ENCODE results near the gene TIMM10B.

Gene TIMM10B

DNA sequence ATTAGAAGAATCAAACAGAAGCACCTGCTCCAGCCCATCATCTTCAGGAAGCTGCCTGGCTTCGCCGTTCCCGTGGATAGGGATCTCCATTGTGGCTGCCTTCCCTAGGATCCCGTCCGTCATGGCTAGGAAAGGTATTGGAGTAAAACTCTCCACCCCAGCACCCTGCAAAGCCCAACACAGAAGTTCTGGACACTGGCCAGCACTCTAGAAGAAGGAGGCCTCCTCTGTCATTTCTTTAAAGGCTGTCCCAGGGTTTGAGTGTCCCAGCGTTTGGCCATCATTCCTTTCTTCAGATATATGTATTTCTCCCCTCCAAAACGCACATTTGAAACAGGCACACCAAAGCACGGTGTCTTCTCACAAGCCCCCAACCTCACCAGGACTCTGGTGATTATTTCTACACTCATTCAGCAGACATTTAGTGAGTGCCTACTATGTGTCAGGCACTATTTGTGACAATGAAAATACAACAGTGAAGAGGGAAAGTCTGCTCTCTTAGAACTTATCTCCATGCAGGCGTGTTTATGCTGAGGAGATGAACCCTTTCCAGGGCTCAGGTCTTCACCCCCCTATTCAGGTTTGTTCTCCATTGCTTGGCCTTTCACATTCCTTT, 894 bp upstream of the TIMM10B start:
- POLR2A ChIA-PET, result no interaction called here
- CTCF ChIA-PET, result no interaction called here
- DNase-seq (ENCODE audit: extremely low spot score), result no peak
- TF ChIP-seq TARDBP (IDR thresholded peaks at IDR 0.05) (no peak), ELF4 (IDR thresholded peaks at IDR 0.05) (no peak), SP1 (IDR thresholded peaks at IDR 0.05) (no peak), FOXA1 (IDR thresholded peaks at IDR 0.05) (no peak), BHLHE40 (IDR thresholded peaks at IDR 0.05; ENCODE audit: borderline replicate concordance) (no peak), FOXK2 (IDR thresholded peaks at IDR 0.05) (no peak), SUZ12 (IDR thresholded peaks at IDR 0.05) (no peak), L3MBTL2 (conservative IDR thresholded peaks at IDR 0.05) (no peak), ARNT (IDR thresholded peaks at IDR 0.05) (no peak), CTBP1 (IDR thresholded peaks at IDR 0.05; ENCODE audit: borderline replicate concordance) (no peak), HDGF (IDR thresholded peaks at IDR 0.05; ENCODE audit: borderline replicate concordance) (no peak), FOXM1 (IDR thresholded peaks at IDR 0.05; ENCODE audit: borderline replicate concordance) (no peak), NFRKB (IDR thresholded peaks at IDR 0.05) (no peak), ZNF384 (IDR thresholded peaks at IDR 0.05) (no peak), LEF1 (IDR thresholded peaks at IDR 0.05; ENCODE audit: borderline replicate concordance) (no peak)
- TF ChIP-seq, protein P1, sequence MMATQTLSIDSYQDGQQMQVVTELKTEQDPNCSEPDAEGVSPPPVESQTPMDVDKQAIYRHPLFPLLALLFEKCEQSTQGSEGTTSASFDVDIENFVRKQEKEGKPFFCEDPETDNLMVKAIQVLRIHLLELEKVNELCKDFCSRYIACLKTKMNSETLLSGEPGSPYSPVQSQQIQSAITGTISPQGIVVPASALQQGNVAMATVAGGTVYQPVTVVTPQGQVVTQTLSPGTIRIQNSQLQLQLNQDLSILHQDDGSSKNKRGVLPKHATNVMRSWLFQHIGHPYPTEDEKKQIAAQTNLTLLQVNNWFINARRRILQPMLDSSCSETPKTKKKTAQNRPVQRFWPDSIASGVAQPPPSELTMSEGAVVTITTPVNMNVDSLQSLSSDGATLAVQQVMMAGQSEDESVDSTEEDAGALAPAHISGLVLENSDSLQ (IDR thresholded peaks at IDR 0.05), result no peak

DNA sequence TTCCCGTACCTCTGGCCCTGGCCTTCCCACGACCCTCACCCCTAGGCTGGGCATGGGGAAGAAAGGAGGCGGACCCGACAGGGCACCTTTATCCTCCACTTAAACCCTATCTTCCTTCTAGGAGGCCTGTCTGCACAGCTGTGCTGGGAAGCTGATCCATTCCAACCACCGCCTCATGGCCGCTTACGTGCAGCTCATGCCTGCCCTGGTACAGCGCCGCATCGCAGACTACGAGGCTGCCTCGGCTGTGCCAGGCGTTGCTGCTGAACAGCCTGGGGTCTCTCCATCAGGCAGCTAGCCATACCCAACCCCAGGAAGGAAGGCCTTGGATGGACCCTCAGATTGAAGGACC, 599 bp downstream of the TIMM10B start:
- POLR2A ChIA-PET, result interaction anchor here (0.7 to 2.8 kb wide), 12 partner anchors 8 to 201 kb away, joined by 3 to 22 read pairs (median 5); partner anchors contain the start of genes APBB1, MRPL17 and SMPD1
- DNase-seq (ENCODE audit: extremely low spot score), result no peak
- no peak for TF ChIP-seq NFRKB (IDR thresholded peaks at IDR 0.05)
- CTCF ChIA-PET, result no interaction called here

DNA sequence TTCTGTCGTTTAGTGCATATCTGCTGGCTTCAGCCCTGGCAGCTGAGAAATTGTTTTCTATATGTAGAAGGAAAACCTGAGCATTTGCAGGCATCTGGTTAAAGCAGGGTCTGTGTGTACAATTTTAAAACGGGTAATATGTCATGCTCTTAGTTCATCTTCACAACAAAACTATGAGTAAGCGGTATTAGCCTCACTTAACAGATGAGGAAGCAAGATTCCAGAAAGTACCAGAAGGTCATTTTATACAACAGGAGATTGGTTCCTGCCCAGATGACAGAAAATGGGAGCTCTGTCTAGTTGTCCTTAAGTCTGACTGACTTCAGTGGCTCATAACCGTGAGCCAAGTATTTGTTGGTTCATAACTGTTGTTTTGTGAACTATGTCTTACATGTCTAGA, 1.1 kb downstream of the TIMM10B start:
- DNase-seq (ENCODE audit: extremely low spot score), result no peak
- CTCF ChIA-PET, result interaction anchor here (0.9 kb wide), 1 partner anchor 43 kb away, joined by 4 read pairs; no protein-coding TSS in a partner anchor
- POLR2A ChIA-PET, result interaction anchor here (2.3 to 2.8 kb wide), 2 partner anchors 8 to 14 kb away, joined by 13 to 22 read pairs; no protein-coding TSS in a partner anchor
- TF ChIP-seq ELF4 (IDR thresholded peaks at IDR 0.05), result no peak
- TF ChIP-seq ZNF384 (IDR thresholded peaks at IDR 0.05), result no peak
- TF ChIP-seq FOXA1 (IDR thresholded peaks at IDR 0.05), result no peak
- TF ChIP-seq CTBP1 (IDR thresholded peaks at IDR 0.05; ENCODE audit: borderline replicate concordance), result no peak
- no peak for TF ChIP-seq L3MBTL2 (conservative IDR thresholded peaks at IDR 0.05)
- no peak for TF ChIP-seq FOXM1 (IDR thresholded peaks at IDR 0.05; ENCODE audit: borderline replicate concordance)
- no peak for TF ChIP-seq LEF1 (IDR thresholded peaks at IDR 0.05; ENCODE audit: borderline replicate concordance)
- TF ChIP-seq, protein P1 (IDR thresholded peaks at IDR 0.05), result no peak
- TF ChIP-seq ARNT (IDR thresholded peaks at IDR 0.05), result no peak
- TF ChIP-seq HDGF (IDR thresholded peaks at IDR 0.05; ENCODE audit: borderline replicate concordance), result no peak
- TF ChIP-seq TARDBP (IDR thresholded peaks at IDR 0.05), result no peak
- no peak for TF ChIP-seq SP1 (IDR thresholded peaks at IDR 0.05)
- no peak for TF ChIP-seq FOXK2 (IDR thresholded peaks at IDR 0.05)
- no peak for TF ChIP-seq NFRKB (IDR thresholded peaks at IDR 0.05)
- TF ChIP-seq BHLHE40 (IDR thresholded peaks at IDR 0.05; ENCODE audit: borderline replicate concordance), result no peak
- no peak for TF ChIP-seq SUZ12 (IDR thresholded peaks at IDR 0.05)

DNA sequence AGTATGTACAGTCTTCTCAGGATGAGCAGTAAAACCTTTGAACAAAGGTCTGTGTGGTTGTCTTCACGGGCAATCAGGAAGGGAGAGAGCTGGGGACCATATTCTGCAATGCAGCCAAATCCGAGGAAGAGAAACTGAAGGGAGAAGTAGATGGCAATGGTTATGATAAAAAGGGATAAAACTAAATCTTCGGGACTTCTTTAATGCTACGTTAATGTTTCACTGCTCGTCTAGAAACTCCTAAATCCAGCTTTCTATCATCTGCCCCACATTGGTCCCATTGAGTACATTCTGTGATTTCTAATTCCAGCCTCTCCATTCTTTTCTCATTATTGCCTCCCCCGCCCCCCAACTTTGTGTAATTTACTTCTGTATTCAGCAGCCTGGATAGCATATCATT, 1.7 kb downstream of the TIMM10B start:
- ChIA-PET CTCF (interaction anchor here (0.9 kb wide), 1 partner anchor 44 kb away, joined by 4 read pairs; no protein-coding TSS in a partner anchor), POLR2A (interaction anchor here (2.3 to 2.8 kb wide), 2 partner anchors 7 to 14 kb away, joined by 13 to 22 read pairs; no protein-coding TSS in a partner anchor)
- TF ChIP-seq SP1 (IDR thresholded peaks at IDR 0.05) (no peak), L3MBTL2 (conservative IDR thresholded peaks at IDR 0.05) (no peak), FOXK2 (IDR thresholded peaks at IDR 0.05) (no peak), NFRKB (IDR thresholded peaks at IDR 0.05) (no peak), SUZ12 (IDR thresholded peaks at IDR 0.05) (no peak)
- no peak for DNase-seq (ENCODE audit: extremely low spot score)

DNA sequence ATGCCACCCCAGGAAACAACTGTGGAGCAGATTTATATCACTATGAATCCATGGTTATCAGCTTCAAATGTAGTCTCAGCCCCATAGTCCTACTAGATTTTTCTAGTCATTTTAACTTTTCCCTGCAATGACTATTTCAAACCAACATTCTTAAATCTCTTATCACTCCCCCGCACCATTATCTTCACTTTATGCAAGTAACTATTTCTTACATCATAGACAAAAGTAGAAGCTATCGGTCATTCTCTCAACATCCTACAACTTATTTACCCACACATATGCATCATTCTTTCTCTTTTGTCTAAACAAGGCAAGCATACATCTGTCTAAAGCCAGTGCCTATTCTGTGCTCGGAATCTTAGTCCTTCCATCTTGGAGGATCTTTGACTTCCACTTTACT, 4.4 kb downstream of the TIMM10B start:
- ChIA-PET CTCF (interaction anchor here (1.9 kb wide), 1 partner anchor 107 kb away, joined by 7 read pairs; no protein-coding TSS in a partner anchor), POLR2A (no interaction called here)
- no peak for DNase-seq (ENCODE audit: extremely low spot score)
- TF ChIP-seq SP1 (IDR thresholded peaks at IDR 0.05) (no peak), L3MBTL2 (conservative IDR thresholded peaks at IDR 0.05) (no peak), ELF4 (IDR thresholded peaks at IDR 0.05) (no peak), BHLHE40 (IDR thresholded peaks at IDR 0.05; ENCODE audit: borderline replicate concordance) (no peak), SUZ12 (IDR thresholded peaks at IDR 0.05) (no peak), LEF1 (IDR thresholded peaks at IDR 0.05; ENCODE audit: borderline replicate concordance) (no peak), FOXK2 (IDR thresholded peaks at IDR 0.05) (no peak), HDGF (IDR thresholded peaks at IDR 0.05; ENCODE audit: borderline replicate concordance) (no peak), ZNF384 (IDR thresholded peaks at IDR 0.05) (no peak), ARNT (IDR thresholded peaks at IDR 0.05) (no peak), CTBP1 (IDR thresholded peaks at IDR 0.05; ENCODE audit: borderline replicate concordance) (no peak), FOXA1 (IDR thresholded peaks at IDR 0.05) (no peak), TARDBP (IDR thresholded peaks at IDR 0.05) (no peak), FOXM1 (IDR thresholded peaks at IDR 0.05; ENCODE audit: borderline replicate concordance) (no peak), NFRKB (IDR thresholded peaks at IDR 0.05) (no peak)
- TF ChIP-seq, protein P1 (IDR thresholded peaks at IDR 0.05), result no peak

DNA sequence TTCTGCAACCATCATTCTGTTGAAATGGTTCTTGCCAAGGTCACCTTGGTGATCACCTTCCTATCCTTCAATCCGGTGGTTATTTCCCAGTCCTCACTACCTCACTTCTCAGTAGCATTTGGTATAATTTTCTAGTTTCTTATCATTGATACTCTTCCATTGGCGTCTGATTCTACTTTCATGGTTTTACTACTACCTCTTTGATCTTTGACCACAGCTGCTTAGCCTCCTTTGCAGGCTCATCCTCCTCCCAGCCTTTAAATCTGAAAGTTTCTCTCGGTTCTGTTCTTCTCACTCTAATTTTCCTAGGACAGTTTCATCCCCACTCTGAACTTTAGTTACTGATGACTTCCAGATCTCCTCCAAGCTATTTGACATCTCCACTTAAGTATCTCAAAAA, 5.0 kb downstream of the TIMM10B start:
- POLR2A ChIA-PET, result no interaction called here
- DNase-seq (ENCODE audit: extremely low spot score), result no peak
- CTCF ChIA-PET, result no interaction called here
- TF ChIP-seq FOXA1 (IDR thresholded peaks at IDR 0.05) (no peak), ELF4 (IDR thresholded peaks at IDR 0.05) (no peak), FOXM1 (IDR thresholded peaks at IDR 0.05; ENCODE audit: borderline replicate concordance) (no peak), L3MBTL2 (conservative IDR thresholded peaks at IDR 0.05) (no peak), ZNF384 (IDR thresholded peaks at IDR 0.05) (no peak), SUZ12 (IDR thresholded peaks at IDR 0.05) (no peak), NFRKB (IDR thresholded peaks at IDR 0.05) (no peak), CTBP1 (IDR thresholded peaks at IDR 0.05; ENCODE audit: borderline replicate concordance) (no peak), HDGF (IDR thresholded peaks at IDR 0.05; ENCODE audit: borderline replicate concordance) (no peak), TARDBP (IDR thresholded peaks at IDR 0.05) (no peak), ARNT (IDR thresholded peaks at IDR 0.05) (no peak), BHLHE40 (IDR thresholded peaks at IDR 0.05; ENCODE audit: borderline replicate concordance) (no peak), FOXK2 (IDR thresholded peaks at IDR 0.05) (no peak), LEF1 (IDR thresholded peaks at IDR 0.05; ENCODE audit: borderline replicate concordance) (no peak), SP1 (IDR thresholded peaks at IDR 0.05) (no peak)
- TF ChIP-seq, protein P1 (IDR thresholded peaks at IDR 0.05), result no peak
